ENCODE measurements around the gene PLEKHG2.
"Not testable (repeated sequence)": the region's sequence is repeated elsewhere in the genome, so short reads cannot be mapped to it uniquely, and the experiment has no call there.

The PLEKHG2 gene

GRCh38 chr19:39424934-39425333, 12.5 kb downstream of the PLEKHG2 start:
- DNase-seq = no peak

- no peak for DNase-seq
These were observed 13.3 kb downstream of the PLEKHG2 start for GRCh38 chr19:39425744-39426143.

GRCh38 chr19:39426170-39426569, 13.7 kb downstream of the PLEKHG2 start:
- no peak for DNase-seq

- no peak for DNase-seq
These were observed 15.2 kb downstream of the PLEKHG2 start for GRCh38 chr19:39427707-39428106.

GRCh38 chr19:39428283-39429112, 16.0 kb downstream of the PLEKHG2 start:
- DNase-seq = no peak

GRCh38 chr19:39430675-39431593, 18.5 kb downstream of the PLEKHG2 start:
- DNase-seq = peak; percentile 80 to 84

GRCh38 chr19:39432677-39433025, 20.2 kb downstream of the PLEKHG2 start:
- DNase-seq = no peak

GRCh38 chr19:39433480-39434079, 21.1 kb downstream of the PLEKHG2 start:
- DNase-seq = no peak

- DNase-seq = no peak
These were observed 21.9 kb downstream of the PLEKHG2 start for GRCh38 chr19:39434123-39435076.

GRCh38 chr19:39435499-39436349, 23.3 kb downstream of the PLEKHG2 start, which contains the start of gene RPS16:
RPS16 (minus strand) TSS chr19:39435949; CDS start chr19:39435895, 54 bp downstream.
- peak; percentile 95 to 98 for DNase-seq

- no peak for DNase-seq
These were observed 23.9 kb downstream of the PLEKHG2 start for GRCh38 chr19:39436350-39436716.

- no peak for DNase-seq
These were observed 25.9 kb downstream of the PLEKHG2 start for GRCh38 chr19:39438270-39438934.

GRCh38 chr19:39444598-39445195, 32.2 kb downstream of the PLEKHG2 start:
- peak in 1 of 2 experiments; percentile 9 for DNase-seq

- DNase-seq = peak; percentile 89 to 90
These were observed 33.0 kb downstream of the PLEKHG2 start, which contains the start of gene SUPT5H for GRCh38 chr19:39445196-39446111. SUPT5H (plus strand) TSS chr19:39445582; CDS start chr19:39445891, 309 bp downstream.

GRCh38 chr19:39446365-39447084, 34.1 kb downstream of the PLEKHG2 start:
- DNase-seq = no peak

GRCh38 chr19:39448271-39448670, 35.8 kb downstream of the PLEKHG2 start:
- DNase-seq = no peak

- DNase-seq = no peak
These were observed 36.8 kb downstream of the PLEKHG2 start for GRCh38 chr19:39449116-39449797.

GRCh38 chr19:39451257-39451656, 38.8 kb downstream of the PLEKHG2 start:
- not testable (repeated sequence) for DNase-seq
